T-helper 2 cell treated with Interferon-gamma antibody and Interleukin-4, amounts not matched to agents 5 μg/mL and 100 μg/mL, for 36 hours (primary cell): ENCODE results near the gene TLK1.
A peak's percentile ranks its signal among the peaks of the same experiment; 100 is the strongest.

Experiments used
- DNase-seq: peaks from one replicate; pipeline ENCODE4 v3.0.0; 2021; ENCODE audit warnings: low spot score
- H3K27ac Mint-ChIP-seq: one replicate; pipeline ENCODE4 v1.8.0; 2021; ENCODE audit warnings: mild to moderate bottlenecking, mixed read lengths
- H3K27me3 Mint-ChIP-seq: one replicate; pipeline ENCODE4 v1.8.0; 2021; ENCODE audit warnings: low read depth, mixed read lengths
- H3K36me3 Mint-ChIP-seq: one replicate; pipeline ENCODE4 v1.8.0; 2021; ENCODE audit warnings: low read depth, mixed read lengths
- H3K4me1 Mint-ChIP-seq: one replicate; pipeline ENCODE4 v1.8.0; 2021; ENCODE audit warnings: low read depth, mixed read lengths
- H3K4me3 Mint-ChIP-seq: one replicate; pipeline ENCODE4 v1.8.0; 2022; ENCODE audit warnings: mild to moderate bottlenecking, moderate library complexity, mixed read lengths
- H3K9me3 Mint-ChIP-seq: one replicate; pipeline ENCODE4 v1.8.0; 2021; ENCODE audit warnings: mixed read lengths

Gene TLK1

DNA sequence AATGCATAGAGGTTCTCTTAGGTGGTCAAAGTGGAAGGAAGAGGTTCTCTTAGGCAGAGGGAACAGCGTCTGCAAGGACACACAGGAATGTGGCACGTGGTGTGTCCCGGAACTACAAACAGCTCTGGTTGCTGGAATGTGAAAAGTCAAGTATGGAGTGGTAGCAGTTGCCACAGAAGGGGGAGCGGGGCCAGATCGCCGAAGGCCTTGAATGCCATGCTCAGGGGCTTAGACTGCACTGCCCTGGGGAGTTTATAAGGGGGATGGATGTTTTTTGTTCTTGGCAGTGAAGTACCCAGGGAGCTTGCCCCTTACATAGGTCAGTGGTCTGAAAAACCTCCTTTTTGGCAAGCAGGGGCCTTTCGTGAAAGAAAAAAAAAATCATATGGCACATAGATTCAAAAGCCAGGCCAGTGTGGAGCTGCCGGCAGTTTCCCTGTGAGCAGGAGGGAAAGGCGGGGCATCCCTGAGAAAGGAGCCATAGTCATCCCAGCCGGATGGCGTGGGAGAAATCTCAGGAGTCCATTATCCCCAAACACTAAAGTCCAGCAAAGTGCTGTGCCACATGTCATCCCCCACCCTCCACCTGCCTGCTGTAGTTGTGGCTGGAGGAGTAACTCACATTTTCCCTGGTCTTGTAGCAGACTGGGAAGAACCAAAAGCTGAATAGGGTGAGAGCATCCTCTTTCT lies 186.2 kb downstream of the TLK1 start:
- H3K4me1 Mint-ChIP-seq = peaks cover 5% of the 10 kb centered on the region
- peak overlapping the region; percentile 68 for H3K27ac Mint-ChIP-seq
- H3K9me3 Mint-ChIP-seq = no peaks in the 10 kb centered on the region
- H3K4me3 Mint-ChIP-seq = peak overlapping the region; percentile 50
- no peak for DNase-seq
- H3K27me3 Mint-ChIP-seq = no peaks in the 10 kb centered on the region
- no peaks in the 10 kb centered on the region for H3K36me3 Mint-ChIP-seq

DNA sequence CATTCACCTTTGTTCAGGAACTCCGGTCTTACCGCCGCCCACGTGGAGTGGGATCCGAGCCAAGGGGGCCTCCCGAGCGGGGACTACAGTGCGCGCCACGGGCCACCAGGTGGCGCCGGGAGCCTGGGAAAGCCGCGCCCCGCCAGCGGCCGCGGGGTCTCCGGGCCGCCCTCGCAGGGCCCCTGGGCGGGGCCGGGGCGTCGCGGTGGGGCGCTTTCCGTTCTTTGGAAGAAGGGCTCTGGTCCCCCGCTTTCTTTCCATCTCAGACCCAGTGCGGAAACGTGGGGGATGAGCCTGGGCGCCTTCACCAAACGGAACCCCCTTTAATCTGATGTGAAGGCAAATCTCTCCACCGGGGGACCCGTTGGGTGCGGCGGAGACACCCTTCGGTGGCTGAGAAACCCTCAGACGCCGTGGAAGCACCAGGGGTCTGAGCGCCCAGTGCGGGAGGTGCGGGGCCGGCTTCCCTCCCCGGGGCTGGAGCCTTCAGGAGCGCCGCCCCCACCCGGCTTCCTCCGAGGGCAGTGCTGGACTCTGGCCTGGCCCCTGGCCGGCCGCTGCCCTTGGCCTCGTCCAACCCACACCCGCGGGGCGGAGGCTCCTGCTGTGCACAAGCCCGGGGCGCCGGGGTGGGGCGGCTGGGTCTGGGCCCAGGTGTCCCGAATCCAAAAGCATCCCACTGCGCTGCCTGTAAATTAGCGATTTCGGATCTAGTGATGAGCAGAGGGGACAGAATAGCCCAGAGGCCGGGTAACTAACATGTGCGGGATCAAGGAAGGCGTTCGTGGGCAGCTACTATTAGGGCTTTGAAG lies 187.0 kb downstream of the TLK1 start:
- Mint-ChIP-seq H3K4me3 (peak overlapping the region; percentile 82), H3K9me3 (no peaks in the 10 kb centered on the region), H3K36me3 (no peaks in the 10 kb centered on the region), H3K27me3 (no peaks in the 10 kb centered on the region), H3K27ac (peak overlapping the region; percentile 68), H3K4me1 (peaks cover 5% of the 10 kb centered on the region)
- peak; percentile 83 for DNase-seq

DNA sequence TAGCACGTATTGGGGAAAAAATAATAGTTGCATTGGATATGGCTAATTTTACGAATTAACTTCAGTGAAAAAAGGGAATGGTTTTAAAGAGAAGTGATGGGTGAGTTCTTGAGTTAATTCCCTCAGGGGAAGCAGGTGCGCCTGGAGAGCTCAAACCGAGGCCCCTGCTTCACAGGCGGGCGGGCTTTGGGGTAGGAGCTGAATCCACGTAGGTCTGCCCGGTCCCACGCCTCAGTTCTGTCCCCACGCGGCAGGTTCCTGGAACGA lies 187.5 kb downstream of the TLK1 start:
- peaks cover 5% of the 10 kb centered on the region for H3K4me1 Mint-ChIP-seq
- DNase-seq = no peak
- H3K27ac Mint-ChIP-seq = no peak overlapping the region
- H3K36me3 Mint-ChIP-seq = peaks cover under 1% of the 10 kb centered on the region
- H3K27me3 Mint-ChIP-seq = no peaks in the 10 kb centered on the region
- no peaks in the 10 kb centered on the region for H3K9me3 Mint-ChIP-seq
- peak overlapping the region; percentile 82 for H3K4me3 Mint-ChIP-seq

- Mint-ChIP-seq H3K36me3 (peaks cover 5% of the 10 kb centered on the region), H3K27ac (no peak overlapping the region), H3K4me1 (peaks cover 5% of the 10 kb centered on the region), H3K9me3 (no peaks in the 10 kb centered on the region), H3K27me3 (no peaks in the 10 kb centered on the region), H3K4me3 (peak overlapping the region; percentile 82)
- DNase-seq = no peak
Measured at GRCh38 chr2:170972296-170973224, 188.1 kb downstream of the TLK1 start.

- Mint-ChIP-seq H3K27ac (no peak overlapping the region), H3K36me3 (peaks cover 17% of the 10 kb centered on the region), H3K4me3 (no peak overlapping the region), H3K27me3 (no peaks in the 10 kb centered on the region), H3K9me3 (no peaks in the 10 kb centered on the region), H3K4me1 (peaks cover 5% of the 10 kb centered on the region)
- DNase-seq = no peak
Measured at GRCh38 chr2:170971071-170971470, 189.6 kb downstream of the TLK1 start.

- Mint-ChIP-seq H3K36me3 (peaks cover 26% of the 10 kb centered on the region), H3K27me3 (no peaks in the 10 kb centered on the region), H3K27ac (no peak overlapping the region), H3K4me1 (peaks cover 5% of the 10 kb centered on the region), H3K4me3 (no peak overlapping the region), H3K9me3 (no peaks in the 10 kb centered on the region)
- no peak for DNase-seq
Measured at GRCh38 chr2:170969872-170970496, 190.7 kb downstream of the TLK1 start.

GRCh38 chr2:170969030-170969429 lies 191.7 kb downstream of the TLK1 start:
- H3K27ac Mint-ChIP-seq = no peak overlapping the region
- H3K9me3 Mint-ChIP-seq = no peaks in the 10 kb centered on the region
- no peak overlapping the region for H3K4me3 Mint-ChIP-seq
- H3K27me3 Mint-ChIP-seq = no peaks in the 10 kb centered on the region
- DNase-seq = no peak
- H3K4me1 Mint-ChIP-seq = peaks cover 2% of the 10 kb centered on the region
- peaks cover 30% of the 10 kb centered on the region for H3K36me3 Mint-ChIP-seq

DNA sequence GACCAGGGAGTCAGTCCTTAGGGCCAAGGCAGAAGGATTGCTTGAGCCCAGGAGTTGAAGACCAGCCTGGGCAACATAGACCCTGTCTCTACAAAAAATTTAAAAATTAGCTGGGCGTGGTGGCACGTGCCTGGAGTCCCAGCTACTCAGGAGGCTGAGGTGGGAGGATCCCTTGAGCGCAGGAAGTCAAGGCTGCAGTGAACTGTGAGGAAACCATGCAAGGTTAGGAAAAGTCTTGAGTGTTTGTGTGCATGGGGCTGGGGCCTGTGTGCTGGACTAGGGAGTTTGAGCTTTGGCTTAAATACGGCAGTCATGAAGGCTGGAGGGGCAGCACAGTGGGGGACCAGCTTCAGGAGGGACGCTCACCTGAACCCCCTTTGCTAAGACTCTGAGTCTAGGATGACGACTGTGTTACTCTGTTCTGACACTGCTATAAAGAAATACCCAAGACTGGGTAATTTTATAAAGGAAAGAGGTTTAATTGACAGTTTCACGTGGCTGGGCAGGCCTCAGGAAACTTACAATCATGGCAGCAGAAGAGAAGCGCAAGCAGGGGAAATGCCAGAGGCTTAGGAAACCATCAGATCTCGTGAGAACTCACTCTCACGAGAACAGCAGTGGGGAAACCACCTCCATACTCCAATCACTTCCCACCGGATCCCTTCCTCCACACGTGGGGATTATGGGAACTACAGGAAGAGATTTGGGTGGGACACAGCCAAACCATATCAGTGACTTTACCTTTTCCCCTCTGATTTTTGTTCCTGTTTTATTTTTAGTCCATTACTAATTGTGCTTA lies 192.3 kb downstream of the TLK1 start:
- peaks cover 1% of the 10 kb centered on the region for H3K4me1 Mint-ChIP-seq
- no peak overlapping the region for H3K27ac Mint-ChIP-seq
- DNase-seq = no peak
- no peaks in the 10 kb centered on the region for H3K27me3 Mint-ChIP-seq
- H3K4me3 Mint-ChIP-seq = no peak overlapping the region
- H3K36me3 Mint-ChIP-seq = peaks cover 35% of the 10 kb centered on the region
- no peaks in the 10 kb centered on the region for H3K9me3 Mint-ChIP-seq

- Mint-ChIP-seq H3K36me3 (peaks cover 39% of the 10 kb centered on the region), H3K9me3 (no peaks in the 10 kb centered on the region), H3K27me3 (no peaks in the 10 kb centered on the region), H3K4me3 (no peak overlapping the region), H3K4me1 (no peaks in the 10 kb centered on the region), H3K27ac (no peak overlapping the region)
- no peak for DNase-seq
Measured at GRCh38 chr2:170967553-170967952, 193.1 kb downstream of the TLK1 start.

- Mint-ChIP-seq H3K9me3 (no peaks in the 10 kb centered on the region), H3K4me1 (no peaks in the 10 kb centered on the region), H3K36me3 (peaks cover 43% of the 10 kb centered on the region), H3K27me3 (no peaks in the 10 kb centered on the region), H3K4me3 (no peak overlapping the region), H3K27ac (no peak overlapping the region)
- DNase-seq = no peak
Measured at GRCh38 chr2:170966648-170967396, 193.9 kb downstream of the TLK1 start.

DNA sequence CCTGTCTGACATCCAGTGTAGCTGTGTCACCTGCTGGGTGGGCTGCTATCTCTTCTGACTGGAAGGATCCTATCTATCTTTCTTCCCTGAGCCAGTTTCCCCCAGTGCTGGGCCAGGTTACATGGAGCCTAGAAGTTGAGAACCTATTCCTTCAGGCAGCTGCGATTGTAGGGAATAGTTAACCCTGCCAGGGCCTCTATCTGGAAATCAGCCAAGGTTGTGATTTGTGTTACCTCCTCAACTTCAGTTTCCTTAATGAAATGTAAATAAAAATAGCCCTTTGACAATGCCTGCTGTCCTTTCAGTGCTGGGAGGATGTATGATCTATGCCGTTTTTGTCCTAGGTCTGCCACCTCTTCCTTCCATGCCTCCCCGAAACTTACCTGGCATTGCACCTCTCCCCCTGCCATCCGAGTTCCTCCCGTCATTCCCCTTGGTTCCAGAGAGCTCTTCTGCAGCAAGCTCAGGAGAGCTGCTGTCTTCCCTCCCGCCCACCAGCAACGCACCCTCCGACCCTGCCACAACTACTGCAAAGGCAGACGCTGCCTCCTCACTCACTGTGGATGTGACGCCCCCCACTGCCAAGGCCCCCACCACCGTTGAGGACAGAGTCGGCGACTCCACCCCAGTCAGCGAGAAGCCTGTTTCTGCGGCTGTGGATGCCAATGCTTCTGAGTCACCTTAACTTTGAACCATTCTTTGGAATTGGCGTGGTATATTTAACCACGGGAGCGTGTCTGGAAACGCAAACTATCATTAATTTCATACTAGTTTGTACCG lies 195.1 kb downstream of the TLK1 start:
- Mint-ChIP-seq H3K9me3 (no peaks in the 10 kb centered on the region), H3K4me1 (no peaks in the 10 kb centered on the region), H3K27me3 (no peaks in the 10 kb centered on the region), H3K27ac (no peak overlapping the region), H3K4me3 (no peak overlapping the region), H3K36me3 (peaks cover 46% of the 10 kb centered on the region)
- DNase-seq = no peak

GRCh38 chr2:170963386-170963785 lies 197.3 kb downstream of the TLK1 start:
- no peak overlapping the region for H3K27ac Mint-ChIP-seq
- H3K4me3 Mint-ChIP-seq = no peak overlapping the region
- no peaks in the 10 kb centered on the region for H3K9me3 Mint-ChIP-seq
- DNase-seq = no peak
- no peaks in the 10 kb centered on the region for H3K4me1 Mint-ChIP-seq
- H3K36me3 Mint-ChIP-seq = peaks cover 56% of the 10 kb centered on the region
- H3K27me3 Mint-ChIP-seq = no peaks in the 10 kb centered on the region
